T-helper 2 cell treated with Interferon-gamma antibody and Interleukin-4, amounts not matched to agents 5 μg/mL and 100 μg/mL, for 36 hours (primary cell): ENCODE data around the gene TEX26.

Source experiments
- DNase-seq: peaks from one replicate; pipeline ENCODE4 v3.0.0; 2021; ENCODE audit warnings: low spot score
- H3K27ac Mint-ChIP-seq: one replicate; pipeline ENCODE4 v1.8.0; 2021; ENCODE audit warnings: mild to moderate bottlenecking, mixed read lengths
- H3K27me3 Mint-ChIP-seq: one replicate; pipeline ENCODE4 v1.8.0; 2021; ENCODE audit warnings: low read depth, mixed read lengths
- H3K36me3 Mint-ChIP-seq: one replicate; pipeline ENCODE4 v1.8.0; 2021; ENCODE audit warnings: low read depth, mixed read lengths
- H3K4me1 Mint-ChIP-seq: one replicate; pipeline ENCODE4 v1.8.0; 2021; ENCODE audit warnings: low read depth, mixed read lengths
- H3K4me3 Mint-ChIP-seq: one replicate; pipeline ENCODE4 v1.8.0; 2022; ENCODE audit warnings: mild to moderate bottlenecking, moderate library complexity, mixed read lengths
- H3K9me3 Mint-ChIP-seq: one replicate; pipeline ENCODE4 v1.8.0; 2021; ENCODE audit warnings: mixed read lengths

TEX26 gene

GRCh38 chr13:30928978-30929377, 3.5 kb upstream of the TEX26 start:
- Mint-ChIP-seq H3K27me3 (peaks cover 41% of the 10 kb centered on the region), H3K4me3 (no peak overlapping the region), H3K27ac (no peak overlapping the region), H3K9me3 (no peaks in the 10 kb centered on the region), H3K36me3 (no peaks in the 10 kb centered on the region), H3K4me1 (peaks cover 10% of the 10 kb centered on the region)
- DNase-seq = no peak

- Mint-ChIP-seq H3K27me3 (peaks cover 50% of the 10 kb centered on the region), H3K9me3 (no peaks in the 10 kb centered on the region), H3K4me3 (no peak overlapping the region), H3K27ac (no peak overlapping the region), H3K36me3 (no peaks in the 10 kb centered on the region), H3K4me1 (no peaks in the 10 kb centered on the region)
- no peak for DNase-seq
Observed at GRCh38 chr13:30933354-30933670, 856 bp downstream of the TEX26 start.

DNA sequence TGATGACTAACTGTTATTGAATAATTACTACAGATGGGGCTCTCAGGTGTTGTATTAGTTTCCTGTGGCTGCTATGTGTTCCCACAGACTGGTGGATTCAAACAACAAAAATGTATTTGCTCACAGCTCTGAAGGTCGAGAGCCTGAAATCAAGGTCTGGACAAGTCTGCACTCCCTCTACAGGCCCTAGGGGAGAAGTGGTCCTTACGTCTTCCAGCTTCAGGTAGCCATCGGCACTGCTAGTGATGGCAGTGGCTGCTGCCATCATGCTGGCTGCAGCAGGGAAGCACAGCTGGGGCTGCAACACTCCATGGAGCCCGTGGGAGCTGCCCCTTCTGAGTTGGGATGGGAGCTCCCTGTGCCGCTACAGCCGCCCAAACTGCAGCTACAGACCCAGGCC, 1.9 kb downstream of the TEX26 start:
- Mint-ChIP-seq H3K4me1 (no peaks in the 10 kb centered on the region), H3K27ac (no peak overlapping the region), H3K36me3 (no peaks in the 10 kb centered on the region), H3K27me3 (peaks cover 44% of the 10 kb centered on the region), H3K9me3 (no peaks in the 10 kb centered on the region), H3K4me3 (no peak overlapping the region)
- DNase-seq = no peak

- H3K27me3 Mint-ChIP-seq = peaks cover 44% of the 10 kb centered on the region
- DNase-seq = no peak
- no peak overlapping the region for H3K4me3 Mint-ChIP-seq
- H3K36me3 Mint-ChIP-seq = no peaks in the 10 kb centered on the region
- no peaks in the 10 kb centered on the region for H3K9me3 Mint-ChIP-seq
- no peaks in the 10 kb centered on the region for H3K4me1 Mint-ChIP-seq
- H3K27ac Mint-ChIP-seq = no peak overlapping the region
Observed at GRCh38 chr13:30934803-30935202, 2.3 kb downstream of the TEX26 start.

DNA sequence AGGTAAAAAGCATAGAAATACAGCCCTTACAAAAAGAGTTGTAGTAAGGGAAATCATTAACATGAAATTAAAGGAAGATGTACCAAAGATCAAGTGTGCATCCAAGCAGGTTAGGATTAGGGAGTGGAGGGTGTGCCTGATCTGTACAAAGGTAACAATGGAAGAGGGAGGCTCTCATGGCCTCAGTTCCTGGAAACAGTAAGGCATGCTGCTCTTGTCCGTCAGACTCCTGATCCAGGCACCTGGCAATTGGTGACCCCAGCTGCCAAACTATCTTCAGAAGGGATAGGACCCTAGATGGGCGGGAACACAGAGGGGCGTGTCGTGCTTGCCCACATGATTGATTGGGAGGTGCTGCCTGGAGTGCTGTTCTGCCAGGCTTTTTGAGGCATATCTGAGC, 4.5 kb downstream of the TEX26 start:
- Mint-ChIP-seq H3K4me3 (no peak overlapping the region), H3K36me3 (no peaks in the 10 kb centered on the region), H3K4me1 (no peaks in the 10 kb centered on the region), H3K27ac (no peak overlapping the region), H3K9me3 (no peaks in the 10 kb centered on the region), H3K27me3 (peaks cover 28% of the 10 kb centered on the region)
- DNase-seq = no peak

- no peak for DNase-seq
- Mint-ChIP-seq H3K9me3 (peaks cover 8% of the 10 kb centered on the region), H3K4me3 (no peak overlapping the region), H3K27ac (no peak overlapping the region), H3K4me1 (no peaks in the 10 kb centered on the region), H3K36me3 (no peaks in the 10 kb centered on the region), H3K27me3 (peaks cover 29% of the 10 kb centered on the region)
Observed at GRCh38 chr13:30943881-30944280, 11.4 kb downstream of the TEX26 start.

DNA sequence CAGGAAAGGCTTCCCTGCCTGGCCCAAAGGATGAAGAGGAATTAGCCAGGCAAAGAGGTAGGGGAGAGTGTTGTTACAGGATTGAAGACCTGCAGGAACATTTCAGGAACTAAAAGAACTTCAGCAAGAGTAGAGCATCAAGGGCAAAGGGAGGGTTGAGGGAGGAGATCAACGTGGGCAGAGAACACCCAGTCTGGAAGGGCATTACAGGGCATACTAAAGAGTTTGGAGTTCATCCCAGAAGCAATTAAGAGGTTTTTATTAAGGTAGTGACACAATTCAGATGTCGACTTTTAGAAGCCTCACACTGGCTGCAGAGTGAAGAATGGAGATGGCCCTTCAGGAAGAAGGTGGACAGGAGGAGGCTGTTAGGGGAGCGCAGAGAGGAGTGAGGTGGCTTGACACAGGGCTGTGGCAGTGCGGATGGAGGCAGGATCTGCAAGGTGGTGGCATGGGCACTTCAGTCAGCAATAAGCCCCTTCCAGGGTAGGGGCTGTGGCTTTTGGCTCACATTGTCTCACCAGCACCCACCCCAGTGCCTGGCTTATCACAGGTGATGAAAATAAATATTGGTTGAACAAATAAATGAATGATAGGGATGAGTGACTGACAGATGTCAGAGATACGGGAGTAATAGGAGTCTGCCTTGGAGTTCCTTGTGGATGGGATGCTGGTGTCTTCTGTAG, 24.9 kb downstream of the TEX26 start:
- no peaks in the 10 kb centered on the region for H3K4me1 Mint-ChIP-seq
- no peaks in the 10 kb centered on the region for H3K36me3 Mint-ChIP-seq
- peaks cover 44% of the 10 kb centered on the region for H3K27me3 Mint-ChIP-seq
- no peak for DNase-seq
- no peak overlapping the region for H3K4me3 Mint-ChIP-seq
- H3K27ac Mint-ChIP-seq = no peak overlapping the region
- H3K9me3 Mint-ChIP-seq = peaks cover 8% of the 10 kb centered on the region

- Mint-ChIP-seq H3K36me3 (no peaks in the 10 kb centered on the region), H3K27me3 (peaks cover 39% of the 10 kb centered on the region), H3K9me3 (peaks cover 8% of the 10 kb centered on the region), H3K27ac (no peak overlapping the region), H3K4me1 (no peaks in the 10 kb centered on the region), H3K4me3 (no peak overlapping the region)
- no peak for DNase-seq
Observed at GRCh38 chr13:30959678-30960077, 27.2 kb downstream of the TEX26 start.

GRCh38 chr13:30963791-30964190, 31.3 kb downstream of the TEX26 start:
- Mint-ChIP-seq H3K9me3 (peaks cover 4% of the 10 kb centered on the region), H3K4me3 (no peak overlapping the region), H3K27ac (no peak overlapping the region), H3K27me3 (peaks cover 44% of the 10 kb centered on the region), H3K36me3 (no peaks in the 10 kb centered on the region), H3K4me1 (no peaks in the 10 kb centered on the region)
- DNase-seq = no peak

- H3K27me3 Mint-ChIP-seq = peaks cover 43% of the 10 kb centered on the region
- H3K36me3 Mint-ChIP-seq = no peaks in the 10 kb centered on the region
- H3K27ac Mint-ChIP-seq = no peak overlapping the region
- H3K9me3 Mint-ChIP-seq = no peaks in the 10 kb centered on the region
- H3K4me1 Mint-ChIP-seq = no peaks in the 10 kb centered on the region
- no peak for DNase-seq
- no peak overlapping the region for H3K4me3 Mint-ChIP-seq
Observed at GRCh38 chr13:30965380-30965779, 32.9 kb downstream of the TEX26 start.

- DNase-seq = no peak
- Mint-ChIP-seq H3K27ac (no peak overlapping the region), H3K9me3 (no peaks in the 10 kb centered on the region), H3K36me3 (no peaks in the 10 kb centered on the region), H3K27me3 (peaks cover 43% of the 10 kb centered on the region), H3K4me3 (no peak overlapping the region), H3K4me1 (no peaks in the 10 kb centered on the region)
Observed at GRCh38 chr13:30966101-30966500, 33.6 kb downstream of the TEX26 start.

GRCh38 chr13:30968846-30969245, 36.4 kb downstream of the TEX26 start:
- Mint-ChIP-seq H3K27me3 (peaks cover 41% of the 10 kb centered on the region), H3K27ac (no peak overlapping the region), H3K9me3 (no peaks in the 10 kb centered on the region), H3K36me3 (no peaks in the 10 kb centered on the region), H3K4me1 (no peaks in the 10 kb centered on the region), H3K4me3 (no peak overlapping the region)
- DNase-seq = no peak

GRCh38 chr13:30971575-30971974, 39.1 kb downstream of the TEX26 start:
- Mint-ChIP-seq H3K27ac (no peak overlapping the region), H3K27me3 (peaks cover 46% of the 10 kb centered on the region), H3K4me1 (no peaks in the 10 kb centered on the region), H3K4me3 (no peak overlapping the region), H3K9me3 (no peaks in the 10 kb centered on the region), H3K36me3 (no peaks in the 10 kb centered on the region)
- DNase-seq = no peak

DNA sequence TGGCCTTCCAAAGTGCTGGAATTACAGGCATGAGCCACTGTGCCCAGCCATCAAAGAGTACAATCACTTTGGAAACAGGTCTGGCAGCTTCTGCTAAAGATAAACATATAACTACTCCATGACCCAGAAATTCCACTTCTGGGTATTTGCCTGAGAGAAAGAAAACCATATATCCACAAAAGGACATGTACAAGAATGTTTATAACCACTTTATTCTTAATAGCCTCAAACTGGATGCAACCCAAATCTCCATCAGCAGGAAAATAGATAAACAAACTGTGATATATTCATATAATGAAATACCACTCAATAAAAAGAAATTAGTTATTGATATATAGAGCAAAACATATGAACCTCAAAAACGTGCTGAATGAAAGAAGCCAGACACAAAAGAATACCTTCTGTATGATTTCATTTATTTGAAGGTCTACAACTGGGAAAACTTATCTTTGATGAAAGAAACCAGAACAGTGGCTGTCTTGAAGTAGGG, 40.5 kb downstream of the TEX26 start:
- no peak overlapping the region for H3K27ac Mint-ChIP-seq
- H3K27me3 Mint-ChIP-seq = peaks cover 47% of the 10 kb centered on the region
- DNase-seq = no peak
- H3K36me3 Mint-ChIP-seq = no peaks in the 10 kb centered on the region
- no peak overlapping the region for H3K4me3 Mint-ChIP-seq
- no peaks in the 10 kb centered on the region for H3K9me3 Mint-ChIP-seq
- H3K4me1 Mint-ChIP-seq = no peaks in the 10 kb centered on the region

DNA sequence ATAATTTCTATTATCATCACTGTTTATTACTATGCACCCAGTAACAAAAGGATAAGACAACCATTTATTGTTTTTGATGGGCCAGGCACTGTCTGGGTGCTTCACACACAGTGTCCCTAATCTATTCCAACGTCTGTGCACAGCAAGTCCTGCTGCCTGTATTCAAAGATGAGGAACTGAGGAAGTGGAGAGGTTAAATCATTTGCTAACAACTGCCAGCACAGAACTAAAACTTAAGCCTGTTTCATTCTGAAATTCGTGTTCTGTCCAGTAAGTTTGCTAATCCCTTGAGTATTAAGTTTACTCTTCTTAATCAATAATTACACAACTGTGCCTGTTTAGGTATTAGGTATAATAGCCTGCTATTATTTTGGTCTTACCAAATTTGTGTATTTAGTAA, 41.9 kb downstream of the TEX26 start:
- H3K27me3 Mint-ChIP-seq = peaks cover 42% of the 10 kb centered on the region
- H3K4me3 Mint-ChIP-seq = no peak overlapping the region
- H3K4me1 Mint-ChIP-seq = no peaks in the 10 kb centered on the region
- no peak overlapping the region for H3K27ac Mint-ChIP-seq
- no peaks in the 10 kb centered on the region for H3K36me3 Mint-ChIP-seq
- H3K9me3 Mint-ChIP-seq = no peaks in the 10 kb centered on the region
- DNase-seq = no peak
